Colonic mucosa (tissue), 4 donors: ENCODE measurements around the gene SLC30A3. TPM values are rescaled to one million over a fixed set of nuclear protein-coding genes. Genes with fewer than 3 reads are reported as not detected.

Source experiments
- DNase-seq: peaks from one replicate; pipeline ENCODE4 v3.0.0-alpha.2; 2020
- H3K27ac ChIP-seq: fragments of 200-600 bp; one replicate; pipeline ENCODE4 v1.8.0; 2021
- H3K27me3 ChIP-seq: fragments of 200-600 bp; one replicate; pipeline ENCODE4 v1.8.0; 2021
- H3K36me3 ChIP-seq: fragments of 200-600 bp; one replicate; pipeline ENCODE4 v1.8.0; 2021
- H3K4me1 ChIP-seq: fragments of 200-600 bp; one replicate; pipeline ENCODE4 v1.8.0; 2021; ENCODE audit warnings: mild to moderate bottlenecking
- H3K4me3 ChIP-seq: fragments of 200-600 bp; one replicate; pipeline ENCODE4 v1.8.0; 2021
- H3K9ac ChIP-seq, 2 donors: one replicate each; pipeline ENCODE4 v1.7.0; 2013; ENCODE audit warnings: control low read depth in 2 of 2, low read depth in 2 of 2, low read length in 2 of 2
- H3K9me3 ChIP-seq: fragments of 200-600 bp; one replicate; pipeline ENCODE4 v1.8.0; 2021
- intact Hi-C: fragments of 100-400 bp; cut with DNase I; formaldehyde crosslinking; loops from one replicate; pipeline ENCODE4 v1.14.1; 2022
- total RNA-seq, 2 donors: library from RNA; stranded (reverse); fragmentation: NEBNext Ultra II Directional in 1 of 2; extraction: Animal tissue kit (Norgen Biotek cat#: 25700) in 1 of 2; gene quantifications; one replicate each; pipeline ENCODE4 v1.2.1, GENCODE V29; 2021
- TF ChIP-seq, protein P1 (sequence below): fragments of 200-600 bp; IDR thresholded peaks from one replicate; pipeline ENCODE4 v1.8.0; 2022; ENCODE audit warnings: antibody characterized with exemption, mild to moderate bottlenecking
- donor health status: healthy.
- donor health status: DM: no; HTN: no; CAD: no.
- donor health status: DM: no; HTN: no; CAD: no.

SLC30A3 gene
- total RNA-seq, 2 donors from 2014 or later: not detected

DNA sequence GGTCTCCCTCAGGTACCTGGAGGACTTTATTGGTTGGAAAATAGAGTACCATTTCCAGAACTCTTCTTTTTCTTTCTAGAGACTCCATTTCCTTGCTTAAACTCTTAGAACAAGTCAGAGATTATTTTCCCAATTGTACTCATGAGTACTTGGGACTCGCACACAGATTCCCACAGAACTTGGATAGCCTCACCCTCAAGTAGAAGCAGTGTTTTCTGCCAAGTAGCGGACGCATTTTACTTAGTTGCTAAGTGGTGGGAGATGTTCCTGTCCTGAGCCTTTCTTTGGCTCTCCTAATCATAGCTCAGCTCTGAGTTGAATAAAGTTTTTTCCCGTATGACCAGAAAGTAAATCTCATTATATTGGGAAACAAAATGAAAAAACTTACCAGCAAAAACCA is 17.2 kb downstream of the SLC30A3 start:
- H3K9me3 ChIP-seq: no peaks in the 10 kb centered on the region
- intact Hi-C loops: no loop called here
- H3K9ac ChIP-seq: no peak overlapping the region
- H3K4me1 ChIP-seq: no peaks in the 10 kb centered on the region
- TF ChIP-seq, protein P1, sequence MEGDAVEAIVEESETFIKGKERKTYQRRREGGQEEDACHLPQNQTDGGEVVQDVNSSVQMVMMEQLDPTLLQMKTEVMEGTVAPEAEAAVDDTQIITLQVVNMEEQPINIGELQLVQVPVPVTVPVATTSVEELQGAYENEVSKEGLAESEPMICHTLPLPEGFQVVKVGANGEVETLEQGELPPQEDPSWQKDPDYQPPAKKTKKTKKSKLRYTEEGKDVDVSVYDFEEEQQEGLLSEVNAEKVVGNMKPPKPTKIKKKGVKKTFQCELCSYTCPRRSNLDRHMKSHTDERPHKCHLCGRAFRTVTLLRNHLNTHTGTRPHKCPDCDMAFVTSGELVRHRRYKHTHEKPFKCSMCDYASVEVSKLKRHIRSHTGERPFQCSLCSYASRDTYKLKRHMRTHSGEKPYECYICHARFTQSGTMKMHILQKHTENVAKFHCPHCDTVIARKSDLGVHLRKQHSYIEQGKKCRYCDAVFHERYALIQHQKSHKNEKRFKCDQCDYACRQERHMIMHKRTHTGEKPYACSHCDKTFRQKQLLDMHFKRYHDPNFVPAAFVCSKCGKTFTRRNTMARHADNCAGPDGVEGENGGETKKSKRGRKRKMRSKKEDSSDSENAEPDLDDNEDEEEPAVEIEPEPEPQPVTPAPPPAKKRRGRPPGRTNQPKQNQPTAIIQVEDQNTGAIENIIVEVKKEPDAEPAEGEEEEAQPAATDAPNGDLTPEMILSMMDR: no peak
- H3K27me3 ChIP-seq: no peaks in the 10 kb centered on the region
- no peaks in the 10 kb centered on the region for H3K36me3 ChIP-seq
- no peak overlapping the region for H3K4me3 ChIP-seq
- H3K27ac ChIP-seq: no peak overlapping the region
- no peak for DNase-seq

DNA sequence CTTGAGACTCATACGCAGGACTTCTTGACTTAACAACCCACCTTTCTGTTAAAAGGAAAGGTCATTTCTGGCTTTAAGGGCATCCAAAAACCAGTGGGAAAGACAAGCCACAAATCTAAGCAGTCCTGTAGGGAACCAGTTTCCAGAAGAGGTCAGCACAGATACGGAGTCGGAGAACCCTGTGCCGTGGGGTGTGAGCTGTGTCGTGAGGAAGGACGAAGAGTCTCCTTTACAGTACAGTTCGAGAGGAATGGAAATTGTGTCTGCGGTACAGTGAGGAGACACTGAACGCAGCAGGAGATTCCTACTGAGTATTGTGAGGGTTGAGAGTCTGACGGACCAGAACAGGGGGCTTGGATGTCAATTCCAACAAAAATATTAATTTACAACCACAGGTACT is 17.7 kb downstream of the SLC30A3 start:
- no peaks in the 10 kb centered on the region for H3K27me3 ChIP-seq
- H3K36me3 ChIP-seq: no peaks in the 10 kb centered on the region
- intact Hi-C loops: no loop called here
- no peak for DNase-seq
- H3K27ac ChIP-seq: no peak overlapping the region
- TF ChIP-seq, protein P1: no peak
- H3K4me3 ChIP-seq: no peak overlapping the region
- no peaks in the 10 kb centered on the region for H3K9me3 ChIP-seq
- H3K9ac ChIP-seq: no peak overlapping the region
- no peaks in the 10 kb centered on the region for H3K4me1 ChIP-seq

DNA sequence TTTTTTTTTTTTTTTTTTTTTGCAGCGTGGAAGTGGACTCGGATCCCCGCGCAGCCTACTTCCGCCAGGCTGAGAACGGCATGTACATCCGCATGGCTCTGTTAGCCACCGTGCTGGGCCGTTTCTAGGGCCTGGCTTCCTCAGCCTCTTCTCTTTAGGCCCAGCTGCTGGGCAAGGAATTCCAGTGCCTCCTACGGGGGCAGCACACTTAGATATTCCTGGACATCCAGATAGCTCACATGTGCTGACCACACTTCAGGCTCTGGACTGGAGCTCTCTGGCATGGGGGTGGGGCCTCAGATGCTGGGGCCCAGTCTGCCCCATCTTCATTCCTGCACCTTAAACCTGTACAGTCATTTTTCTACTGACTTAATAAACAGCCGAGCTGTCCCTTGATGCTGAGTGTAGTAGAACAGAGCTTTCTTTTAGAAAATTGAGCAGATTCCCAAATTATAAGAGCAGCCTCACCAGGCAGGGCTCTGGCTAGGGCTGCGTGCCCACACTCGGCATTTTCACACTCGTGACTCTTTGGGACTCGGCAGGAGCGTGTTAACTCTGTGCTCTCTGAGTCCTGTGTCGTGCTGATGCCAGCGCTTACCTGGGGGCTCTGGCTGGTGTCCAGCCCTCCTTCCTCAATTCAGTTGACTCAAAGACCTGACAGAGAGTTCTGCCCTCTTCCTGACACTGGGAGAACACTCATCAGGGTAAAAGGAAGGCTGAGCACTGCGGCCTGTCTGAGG is 19.3 kb downstream of the SLC30A3 start:
- TF ChIP-seq, protein P1: no peak
- DNase-seq: no peak

DNA sequence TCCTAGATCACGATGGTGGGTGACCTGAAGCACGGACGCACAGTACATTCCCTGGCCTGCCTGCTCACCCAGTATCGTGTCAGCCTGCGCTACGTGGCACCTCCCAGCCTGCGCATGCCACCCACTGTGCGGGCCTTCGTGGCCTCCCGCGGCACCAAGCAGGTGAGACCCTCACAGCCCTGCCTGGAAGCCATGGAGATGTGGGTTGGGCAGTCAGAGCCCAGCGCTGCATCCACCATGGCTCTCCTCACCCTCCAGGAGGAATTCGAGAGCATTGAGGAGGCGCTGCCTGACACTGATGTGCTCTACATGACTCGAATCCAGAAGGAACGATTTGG is 20.3 kb downstream of the SLC30A3 start:
- Histone ChIP-seq H3K9me3 (no peaks in the 10 kb centered on the region), H3K36me3 (peaks cover 4% of the 10 kb centered on the region), H3K4me3 (no peak overlapping the region), H3K4me1 (no peaks in the 10 kb centered on the region), H3K27ac (no peak overlapping the region), H3K9ac (no peak overlapping the region), H3K27me3 (no peaks in the 10 kb centered on the region)
- DNase-seq: no peak
- intact Hi-C loops: no loop called here
- TF ChIP-seq, protein P1: no peak

More for the DNA sequence above, 19.3 kb downstream of the SLC30A3 start:
- intact Hi-C loops: no loop called here
- no peaks in the 10 kb centered on the region for H3K27me3 ChIP-seq
- no peaks in the 10 kb centered on the region for H3K9me3 ChIP-seq
- H3K4me1 ChIP-seq: no peaks in the 10 kb centered on the region
- H3K4me3 ChIP-seq: no peak overlapping the region
- no peak overlapping the region for H3K9ac ChIP-seq
- no peak overlapping the region for H3K27ac ChIP-seq
- no peaks in the 10 kb centered on the region for H3K36me3 ChIP-seq

DNA sequence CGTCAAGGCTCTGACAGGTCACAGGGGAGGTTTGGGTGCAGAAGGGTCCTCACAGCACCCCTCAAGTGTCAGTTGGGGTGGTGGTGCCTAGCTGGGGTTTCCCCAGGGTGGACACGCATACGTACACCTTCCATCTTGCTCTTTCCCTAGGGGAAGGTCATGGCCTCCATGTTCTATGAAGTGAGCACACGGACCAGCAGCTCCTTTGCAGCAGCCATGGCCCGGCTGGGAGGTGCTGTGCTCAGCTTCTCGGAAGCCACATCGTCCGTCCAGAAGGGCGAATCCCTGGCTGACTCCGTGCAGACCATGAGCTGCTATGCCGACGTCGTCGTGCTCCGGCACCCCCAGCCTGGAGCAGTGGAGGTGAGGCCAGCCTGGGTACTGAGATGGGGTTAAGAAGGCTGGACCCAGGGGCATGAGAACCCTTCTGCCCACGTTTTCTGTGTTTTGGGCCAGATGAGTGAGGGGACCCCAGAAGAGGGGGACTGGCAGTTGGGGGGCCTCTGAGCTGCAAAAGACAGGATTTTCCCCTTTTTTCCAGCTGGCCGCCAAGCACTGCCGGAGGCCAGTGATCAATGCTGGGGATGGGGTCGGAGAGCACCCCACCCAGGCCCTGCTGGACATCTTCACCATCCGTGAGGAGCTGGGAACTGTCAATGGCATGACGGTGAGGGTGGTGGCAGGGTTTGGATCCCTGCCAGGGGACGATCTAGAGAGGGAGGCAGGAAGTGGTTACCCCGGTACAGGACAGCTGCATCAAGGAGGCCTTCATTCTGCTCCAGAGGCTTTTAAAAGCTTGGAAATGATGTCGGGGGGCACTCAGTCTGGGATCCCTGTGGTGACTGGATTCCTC is 20.9 kb downstream of the SLC30A3 start:
- H3K36me3 ChIP-seq: peaks cover 9% of the 10 kb centered on the region
- H3K27ac ChIP-seq: no peak overlapping the region
- no peak overlapping the region for H3K4me3 ChIP-seq
- DNase-seq: no peak
- H3K9ac ChIP-seq: no peak overlapping the region
- TF ChIP-seq, protein P1: no peak
- no peaks in the 10 kb centered on the region for H3K27me3 ChIP-seq
- no peaks in the 10 kb centered on the region for H3K4me1 ChIP-seq
- H3K9me3 ChIP-seq: no peaks in the 10 kb centered on the region
- intact Hi-C loops: no loop called here
